ENCODE measurements around the gene ZMAT5.

The ZMAT5 gene

DNA sequence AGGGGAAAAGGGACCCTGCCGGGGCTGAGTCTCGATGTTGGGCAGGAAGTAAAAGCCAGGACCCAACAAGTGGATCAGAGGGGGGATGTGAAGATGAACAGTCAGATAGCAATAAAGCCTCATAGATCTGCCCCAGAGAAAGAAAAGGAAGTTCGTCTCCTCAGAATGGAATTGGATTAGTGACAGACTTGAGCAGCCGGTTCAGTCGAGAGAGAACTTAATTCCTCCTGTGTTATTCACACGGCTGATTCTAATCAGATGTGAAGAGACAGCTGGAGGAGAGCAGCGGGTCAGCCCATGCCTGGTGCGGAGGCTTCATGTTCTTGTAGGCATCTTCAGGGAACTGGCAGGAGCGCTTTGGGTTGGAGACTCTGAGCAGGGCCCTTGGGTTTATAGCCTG lies 76.3 kb downstream of the ZMAT5 start:
- Mint-ChIP-seq H3K4me3 (no peak overlapping the region), H3K27me3 (no peaks in the 10 kb centered on the region), H3K27ac (ENCODE audit: low read depth) (no peak overlapping the region), H3K36me3 (ENCODE audit: insufficient read depth) (peaks cover 11% of the 10 kb centered on the region), H3K9me3 (no peaks in the 10 kb centered on the region), H3K4me1 (no peaks in the 10 kb centered on the region)
- no peak for DNase-seq (ENCODE audit: low spot score in 2 of 2)
- no peak for ATAC-seq (replicated peaks; ENCODE audit: extremely low read depth, poor library complexity, severe bottlenecking)

DNA sequence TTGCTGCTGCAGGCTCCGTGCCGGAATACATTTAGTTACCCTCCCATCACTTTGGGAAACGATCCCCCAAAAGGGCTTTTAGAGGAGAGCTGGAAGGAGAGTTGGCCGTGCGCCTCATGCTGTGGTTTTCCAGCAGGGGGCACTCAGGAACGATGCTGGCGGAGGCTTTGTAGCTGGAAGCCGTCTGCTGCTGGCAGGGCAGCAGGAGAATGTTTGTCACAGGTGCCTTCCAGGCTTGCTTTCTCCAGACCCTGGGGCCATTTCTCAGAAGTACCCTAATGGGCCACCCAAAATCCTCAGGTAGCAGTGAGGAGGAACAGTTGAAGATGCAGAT lies 77.0 kb downstream of the ZMAT5 start:
- Mint-ChIP-seq H3K9me3 (no peaks in the 10 kb centered on the region), H3K4me1 (no peaks in the 10 kb centered on the region), H3K36me3 (ENCODE audit: insufficient read depth) (peaks cover 10% of the 10 kb centered on the region), H3K27ac (ENCODE audit: low read depth) (no peak overlapping the region), H3K4me3 (no peak overlapping the region), H3K27me3 (no peaks in the 10 kb centered on the region)
- DNase-seq (ENCODE audit: low spot score in 2 of 2) (no peak), ATAC-seq (replicated peaks; ENCODE audit: extremely low read depth, poor library complexity, severe bottlenecking) (no peak)

DNA sequence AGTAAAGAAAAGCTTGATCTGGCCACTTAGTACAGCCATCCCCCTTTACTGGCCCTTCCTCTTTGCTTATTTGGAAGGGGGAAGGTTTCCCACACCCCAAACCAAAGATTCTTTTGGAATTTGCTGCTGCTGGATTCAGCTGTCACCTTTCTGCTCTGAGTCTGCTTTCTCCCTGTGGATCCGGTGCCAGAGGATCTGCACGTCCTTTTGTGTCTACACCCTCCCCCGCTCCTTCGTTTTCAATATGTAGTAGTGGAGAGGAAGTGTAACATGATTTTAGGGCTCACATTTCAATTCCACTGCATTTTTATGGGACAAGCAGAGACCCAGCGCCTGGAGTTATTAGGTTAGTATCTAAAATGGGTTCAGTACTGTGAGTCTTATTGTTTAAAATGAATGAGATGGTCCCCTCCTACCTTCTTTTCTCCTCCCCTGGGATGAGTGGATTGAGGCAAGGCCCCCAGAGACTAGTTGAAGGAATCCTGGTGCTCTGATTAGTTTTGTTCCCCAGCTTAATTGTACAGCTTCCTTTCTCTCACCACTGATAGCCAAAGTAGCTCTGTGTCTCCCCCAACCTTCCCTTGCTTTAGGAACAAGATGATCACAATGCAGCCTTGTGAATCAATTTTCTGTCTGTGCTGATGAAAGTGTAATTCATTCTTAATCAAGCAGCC lies 77.5 kb downstream of the ZMAT5 start:
- no peak overlapping the region for H3K27ac Mint-ChIP-seq (ENCODE audit: low read depth)
- no peaks in the 10 kb centered on the region for H3K9me3 Mint-ChIP-seq
- no peaks in the 10 kb centered on the region for H3K27me3 Mint-ChIP-seq
- ATAC-seq (replicated peaks; ENCODE audit: extremely low read depth, poor library complexity, severe bottlenecking) (no peak), DNase-seq (ENCODE audit: low spot score in 2 of 2) (no peak)
- no peak overlapping the region for H3K4me3 Mint-ChIP-seq
- H3K4me1 Mint-ChIP-seq, result no peaks in the 10 kb centered on the region
- H3K36me3 Mint-ChIP-seq (ENCODE audit: insufficient read depth), result peaks cover 5% of the 10 kb centered on the region

DNA sequence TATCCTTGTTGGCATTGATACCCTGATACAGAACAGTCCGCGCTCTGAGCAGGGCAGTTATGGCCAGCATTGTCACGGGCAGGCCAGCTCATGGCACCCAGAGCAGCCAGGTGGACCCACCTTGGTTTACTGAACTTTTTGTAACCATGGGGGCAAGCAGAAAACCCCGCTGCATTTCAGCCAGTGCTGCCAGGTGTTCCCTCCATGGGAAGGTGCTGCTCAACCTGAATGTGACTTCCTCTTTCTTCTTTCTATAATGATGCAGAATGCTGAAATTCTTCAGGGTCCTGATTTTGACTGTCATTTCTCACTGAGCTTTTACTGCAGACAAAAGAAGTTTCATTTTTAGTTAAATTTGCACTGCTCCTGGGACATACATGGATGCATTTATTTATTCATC lies 82.6 kb downstream of the ZMAT5 start:
- H3K36me3 Mint-ChIP-seq (ENCODE audit: insufficient read depth), result peaks cover 21% of the 10 kb centered on the region
- H3K27ac Mint-ChIP-seq (ENCODE audit: low read depth), result no peak overlapping the region
- H3K27me3 Mint-ChIP-seq, result no peaks in the 10 kb centered on the region
- DNase-seq (ENCODE audit: low spot score in 2 of 2), result no peak
- H3K4me1 Mint-ChIP-seq, result no peaks in the 10 kb centered on the region
- ATAC-seq (replicated peaks; ENCODE audit: extremely low read depth, poor library complexity, severe bottlenecking), result no peak
- no peak overlapping the region for H3K4me3 Mint-ChIP-seq
- no peaks in the 10 kb centered on the region for H3K9me3 Mint-ChIP-seq

DNA sequence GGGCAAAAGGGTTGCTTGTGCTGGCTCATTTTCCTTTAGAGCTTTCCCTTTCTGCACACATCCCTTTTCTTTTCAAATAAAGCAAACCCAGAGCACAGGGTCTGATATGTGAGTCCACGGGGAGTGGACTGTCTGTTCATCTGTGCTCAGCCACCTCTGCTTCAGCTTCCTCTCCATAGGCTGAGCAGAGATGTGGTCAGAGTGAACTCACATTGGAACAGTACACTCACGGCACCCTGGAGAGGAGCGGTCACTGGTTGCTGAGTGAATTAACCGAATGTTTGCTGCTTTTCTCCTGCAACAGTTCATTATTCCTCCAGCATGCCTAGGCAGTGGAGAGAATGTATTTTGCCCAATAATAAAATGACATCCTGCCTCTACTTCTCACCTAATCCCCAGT lies 83.3 kb downstream of the ZMAT5 start:
- no peak overlapping the region for H3K4me3 Mint-ChIP-seq
- H3K27me3 Mint-ChIP-seq, result no peaks in the 10 kb centered on the region
- H3K4me1 Mint-ChIP-seq, result no peaks in the 10 kb centered on the region
- no peak for DNase-seq (ENCODE audit: low spot score in 2 of 2)
- H3K36me3 Mint-ChIP-seq (ENCODE audit: insufficient read depth), result peaks cover 25% of the 10 kb centered on the region
- ATAC-seq (replicated peaks; ENCODE audit: extremely low read depth, poor library complexity, severe bottlenecking), result no peak
- no peaks in the 10 kb centered on the region for H3K9me3 Mint-ChIP-seq
- no peak overlapping the region for H3K27ac Mint-ChIP-seq (ENCODE audit: low read depth)

Data from central memory CD8-positive, alpha-beta T cell (primary cell).